GM23338 (cell line): ENCODE measurements around the gene RPGRIP1L.

ENCODE experiments used
- CREB1 ChIP-seq: fragments of 250-450 bp; sonication (Bioruptor Pico); IDR thresholded peaks from 2 replicates; pipeline ENCODE4 v1.5.0; 2020; ENCODE audit warnings: low read depth, mild to moderate bottlenecking, moderate library complexity
- CTCF ChIP-seq, 2 experiments: fragments of 200-600 bp in 1 of 2; sonication (generic) in 1 of 2; conservative IDR thresholded peaks; 2 replicates each; pipeline versions ENCODE4 v1.5.1 to v1.6.1; 2016 to 2017; ENCODE audit warnings: antibody characterized with exemption in 2 of 2, low read depth in 2 of 2, mild to moderate bottlenecking in 2 of 2, moderate library complexity in 1 of 2
- ETS1 ChIP-seq: IDR thresholded peaks from 2 replicates; pipeline ENCODE4 v1.6.1; 2016; ENCODE audit warnings: antibody characterized with exemption
- EZH2 ChIP-seq: fragments of 200-600 bp; sonication (generic); IDR thresholded peaks from one replicate; pipeline ENCODE4 v1.8.0; 2017; ENCODE audit warnings: antibody characterized with exemption, mild to moderate bottlenecking, low read depth; ENCODE audit not compliant: unreplicated experiment
- EZH2phosphoT487 ChIP-seq: fragments of 200-600 bp; sonication (generic); IDR thresholded peaks from one replicate; pipeline ENCODE4 v1.8.1; 2018; ENCODE audit warnings: antibody characterized with exemption; ENCODE audit not compliant: unreplicated experiment
- JUNB ChIP-seq: IDR thresholded peaks from one replicate; pipeline ENCODE4 v1.6.1; 2016; ENCODE audit warnings: antibody characterized with exemption; ENCODE audit not compliant: unreplicated experiment
- POLR2AphosphoS5 ChIP-seq: IDR thresholded peaks from 2 replicates; pipeline ENCODE4 v1.6.1; 2016; ENCODE audit warnings: antibody characterized with exemption, low read depth
- REST ChIP-seq: IDR thresholded peaks from one replicate; pipeline ENCODE4 v1.6.1; 2018; ENCODE audit warnings: antibody characterized with exemption; ENCODE audit not compliant: unreplicated experiment
- STAT1 ChIP-seq: IDR thresholded peaks from one replicate; pipeline ENCODE4 v1.6.1; 2016; ENCODE audit warnings: antibody characterized with exemption; ENCODE audit not compliant: unreplicated experiment
- ZNF114 ChIP-seq: fragments of 250-450 bp; sonication (Bioruptor Pico); IDR thresholded peaks from 2 replicates; pipeline ENCODE4 v1.5.0; 2020; ENCODE audit warnings: mild to moderate bottlenecking, moderate library complexity
- ZNF331 ChIP-seq: fragments of 250-450 bp; sonication (Bioruptor Pico); IDR thresholded peaks from 2 replicates; pipeline ENCODE4 v1.5.0; 2020; ENCODE audit warnings: low read depth, mild to moderate bottlenecking, moderate library complexity
- ZNF462 ChIP-seq: fragments of 250-450 bp; sonication (Bioruptor Pico); IDR thresholded peaks from 2 replicates; pipeline ENCODE4 v1.5.0; 2020; ENCODE audit warnings: mild to moderate bottlenecking, moderate library complexity

- no peak for TF ChIP-seq CTCF (conservative IDR thresholded peaks at IDR 0.05; ENCODE audit: low read depth in 2 of 2)
- no peak for TF ChIP-seq POLR2AphosphoS5
- TF ChIP-seq EZH2: no peak
- no peak for TF ChIP-seq CREB1 (CRISPR knock-in tag)
- no peak for TF ChIP-seq REST
- TF ChIP-seq ETS1: no peak
- TF ChIP-seq EZH2phosphoT487: no peak
- no peak for TF ChIP-seq ZNF331 (CRISPR knock-in tag)
- no peak for TF ChIP-seq STAT1
- TF ChIP-seq ZNF114 (CRISPR knock-in tag): no peak
- TF ChIP-seq ZNF462 (CRISPR knock-in tag): no peak
- TF ChIP-seq JUNB: no peak
Measured at GRCh38 chr16:53626811-53627210, 76.8 kb downstream of the RPGRIP1L start.
